ENCODE data around the gene AK4.
"Not testable (repeated sequence)": the region's sequence is repeated elsewhere in the genome, so short reads cannot be mapped to it uniquely, and the experiment has no call there.

The AK4 gene

DNA sequence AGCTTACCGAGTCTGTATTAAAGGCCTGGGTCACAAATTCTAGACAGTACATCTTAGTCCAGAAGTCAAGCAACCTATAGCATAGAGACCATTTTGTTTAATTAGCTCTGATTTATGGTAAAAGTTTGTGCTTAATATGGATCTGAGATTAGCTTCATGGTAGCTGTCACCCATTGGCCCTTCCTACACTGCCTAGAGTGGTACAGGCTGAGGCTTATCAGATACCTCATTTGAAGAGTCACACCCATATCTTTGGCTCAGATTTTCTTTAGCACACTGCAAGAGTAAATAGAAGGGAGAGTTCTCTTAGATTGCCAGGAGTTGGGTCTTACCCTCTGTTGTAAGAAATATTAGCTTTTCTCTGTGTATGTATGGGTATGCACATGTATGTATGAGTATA is 3.6 kb downstream of the AK4 start:
- DNase-seq = no peak

DNA sequence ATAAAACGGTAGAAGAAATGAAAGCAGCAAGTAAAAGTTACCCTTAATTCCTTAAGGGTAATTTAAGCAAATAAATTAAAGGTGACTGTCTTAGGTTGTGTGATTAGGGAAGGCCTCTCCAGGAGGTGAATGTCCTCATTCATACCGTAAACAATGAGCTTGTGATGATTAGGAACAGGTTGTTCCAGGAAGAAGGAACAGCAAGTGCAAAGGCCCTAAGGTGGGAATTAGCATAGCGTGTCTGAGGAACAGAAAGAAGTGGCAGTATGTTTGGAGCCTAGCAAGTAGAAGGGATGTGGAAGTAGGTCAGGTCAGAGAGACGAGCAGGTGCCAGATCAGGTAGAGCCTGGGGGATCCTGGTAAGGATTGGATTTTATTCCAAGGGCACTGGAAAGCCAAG is 5.6 kb downstream of the AK4 start:
- DNase-seq = no peak

DNA sequence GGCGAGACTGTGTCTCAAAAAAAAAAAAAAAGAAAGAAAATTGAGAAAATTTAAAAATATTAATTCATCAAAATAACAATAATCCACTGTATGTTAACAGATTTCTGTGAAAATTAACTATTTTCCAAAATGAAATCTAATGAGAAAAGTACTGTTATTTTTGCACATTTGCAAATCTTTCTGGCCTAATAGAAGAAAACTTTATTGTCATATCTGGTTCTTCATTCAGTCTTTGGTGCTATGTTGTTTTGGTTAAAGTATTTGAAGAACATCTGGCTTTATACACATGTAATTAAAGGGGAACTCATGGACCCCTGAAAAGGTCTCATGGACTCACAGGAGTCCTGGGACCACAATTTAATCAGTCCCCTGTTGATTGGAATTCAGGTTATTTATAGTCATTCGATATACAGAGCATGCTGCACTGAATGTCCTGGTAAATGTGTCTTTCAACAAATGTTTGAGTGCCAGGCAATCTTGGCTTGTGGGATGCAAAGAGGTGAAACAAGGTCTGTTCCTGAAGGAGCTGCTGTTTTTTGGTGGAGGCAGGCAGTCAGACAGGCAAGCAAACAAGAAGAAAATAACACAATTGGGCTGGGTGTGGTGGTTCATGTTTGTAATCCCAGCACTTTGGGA is 9.0 kb downstream of the AK4 start:
- no peak for DNase-seq

DNA sequence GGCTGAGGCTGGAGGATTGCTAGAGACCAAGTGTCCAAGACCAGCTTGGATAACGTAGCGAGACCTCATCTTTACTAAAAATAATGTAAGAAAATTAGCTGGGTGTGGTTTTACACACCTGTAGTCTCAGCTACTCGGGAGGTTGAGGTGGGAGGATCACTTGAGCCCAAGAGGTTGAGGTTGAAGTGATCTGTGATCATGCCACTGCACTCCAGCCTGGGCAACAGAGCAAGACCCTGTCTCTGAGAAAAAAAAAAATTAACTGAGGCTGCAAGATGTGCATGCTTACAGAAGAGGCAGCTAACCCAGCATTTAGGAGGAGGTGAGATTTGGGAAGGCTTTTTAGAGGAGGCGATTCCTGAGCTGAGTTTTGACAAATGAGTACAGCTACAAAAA is 9.5 kb downstream of the AK4 start:
- no peak for DNase-seq

DNA sequence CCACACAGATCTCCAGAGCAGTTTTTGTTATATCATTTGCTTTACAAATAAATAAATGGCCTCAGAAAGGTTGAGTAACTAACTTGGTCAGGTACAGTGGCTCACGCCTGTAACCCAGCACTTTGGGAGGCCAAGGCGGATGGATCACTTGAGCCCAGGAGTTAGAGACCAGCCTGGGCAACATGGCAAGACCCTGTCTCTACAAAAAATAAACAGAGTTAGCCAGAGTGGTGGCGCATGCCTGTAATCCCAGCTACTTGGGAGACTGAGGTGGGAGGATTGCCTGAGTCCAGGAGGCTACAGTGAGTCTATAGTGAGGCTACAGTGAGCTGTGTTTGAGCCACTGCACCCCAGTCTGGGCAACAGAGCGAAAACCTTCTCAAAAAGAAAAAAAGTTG is 11.3 kb downstream of the AK4 start:
- not testable (repeated sequence) for DNase-seq

DNA sequence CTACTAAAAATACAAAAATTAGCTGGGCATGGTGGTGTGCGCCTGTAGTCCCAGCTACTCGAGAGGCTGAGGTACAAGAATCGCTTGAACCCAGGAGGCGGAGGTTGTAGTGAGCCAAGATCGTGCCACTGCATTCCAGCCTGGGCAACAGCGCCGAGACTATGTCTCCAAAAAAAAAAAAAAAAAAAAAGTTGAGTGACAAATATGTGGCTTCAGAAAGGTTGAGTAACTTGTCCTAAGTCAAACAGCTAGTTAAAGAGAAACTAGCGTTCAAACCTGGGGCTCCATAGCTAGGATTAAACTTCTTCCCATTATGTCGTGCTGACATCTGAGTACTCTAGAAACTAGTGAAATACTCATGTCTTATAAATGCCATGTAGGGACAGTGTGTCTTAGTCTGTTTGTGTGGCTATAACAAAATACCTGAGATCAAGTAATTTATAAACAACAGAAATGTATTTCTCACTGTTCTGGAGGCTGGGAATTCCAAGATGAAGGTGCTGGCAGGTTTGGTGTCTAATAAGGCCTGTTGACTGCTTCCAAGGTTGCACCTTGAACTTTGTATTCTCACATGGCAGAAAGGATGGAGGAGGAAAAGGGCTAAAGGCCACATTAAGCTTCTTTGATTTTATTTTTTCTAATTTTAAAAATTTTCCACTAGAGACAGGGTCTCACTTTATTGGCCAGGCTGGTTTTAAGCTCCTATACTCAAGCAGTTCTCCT is 12.0 kb downstream of the AK4 start:
- DNase-seq = no peak

DNA sequence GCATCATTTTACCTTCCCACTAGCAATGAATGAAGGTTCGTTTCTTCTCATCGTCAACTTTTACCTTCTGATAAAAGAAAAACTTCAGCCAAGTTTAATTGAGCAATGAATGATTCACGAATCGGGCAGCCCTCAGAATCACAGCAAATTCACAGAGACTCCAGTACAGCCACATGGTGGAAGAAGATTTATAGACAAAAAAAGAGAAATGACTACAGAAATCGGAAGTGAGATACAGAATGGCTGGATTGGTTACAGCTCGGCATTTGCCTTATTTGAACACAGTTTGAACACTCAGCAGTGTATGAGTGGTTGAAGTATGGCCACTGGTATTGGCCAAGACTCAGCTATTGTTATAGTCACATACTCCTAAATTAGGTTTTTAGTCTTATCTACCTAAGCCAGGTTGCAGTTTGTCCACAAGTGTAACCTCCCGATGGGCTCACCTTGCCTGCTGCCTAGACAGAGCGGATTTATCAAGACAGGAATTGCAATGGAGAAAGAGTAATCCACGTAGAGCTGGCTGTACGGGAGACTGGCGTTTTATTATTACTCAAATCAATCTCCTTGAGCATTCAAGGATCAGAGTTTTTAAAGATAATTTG is 15.3 kb downstream of the AK4 start:
- no peak for DNase-seq

DNA sequence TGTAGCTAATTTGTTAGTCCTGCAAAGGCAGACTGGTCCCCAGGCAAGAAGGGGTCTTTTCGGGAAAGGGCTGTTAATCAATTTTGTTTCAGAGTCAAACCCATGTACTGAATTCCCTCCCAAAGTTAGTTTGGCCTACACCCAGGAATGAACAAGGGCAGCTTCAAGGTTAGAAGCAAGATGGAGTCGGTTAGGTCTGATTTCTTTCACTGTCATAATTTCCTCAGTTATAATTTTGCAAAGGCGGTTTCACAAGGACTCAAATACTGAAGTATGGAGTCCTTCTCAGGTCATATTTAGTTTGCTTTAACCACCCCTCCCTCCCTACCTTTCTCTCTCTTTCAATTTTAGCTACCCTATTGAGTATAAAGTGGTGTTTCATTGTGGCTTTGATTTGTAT is 16.1 kb downstream of the AK4 start:
- not testable (repeated sequence) for DNase-seq

DNA sequence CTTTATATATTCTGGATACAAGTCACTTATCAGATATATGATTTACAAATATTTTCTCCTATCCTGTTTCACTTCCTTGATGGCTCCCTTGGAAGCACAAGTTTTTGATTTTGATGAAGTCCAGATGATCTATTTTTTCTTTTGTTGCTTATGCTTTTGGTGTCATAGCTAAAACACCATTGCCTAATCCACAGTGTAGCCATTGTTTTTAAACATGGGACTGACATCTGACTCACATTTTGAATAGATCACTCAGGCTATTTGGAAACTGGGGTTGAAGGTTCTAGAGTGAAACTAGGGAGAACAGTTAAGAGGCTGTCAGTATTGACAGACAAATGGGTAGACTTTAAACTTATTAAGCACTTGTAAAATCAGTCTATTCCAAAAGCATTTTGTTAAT is 16.6 kb downstream of the AK4 start:
- DNase-seq = no peak

DNA sequence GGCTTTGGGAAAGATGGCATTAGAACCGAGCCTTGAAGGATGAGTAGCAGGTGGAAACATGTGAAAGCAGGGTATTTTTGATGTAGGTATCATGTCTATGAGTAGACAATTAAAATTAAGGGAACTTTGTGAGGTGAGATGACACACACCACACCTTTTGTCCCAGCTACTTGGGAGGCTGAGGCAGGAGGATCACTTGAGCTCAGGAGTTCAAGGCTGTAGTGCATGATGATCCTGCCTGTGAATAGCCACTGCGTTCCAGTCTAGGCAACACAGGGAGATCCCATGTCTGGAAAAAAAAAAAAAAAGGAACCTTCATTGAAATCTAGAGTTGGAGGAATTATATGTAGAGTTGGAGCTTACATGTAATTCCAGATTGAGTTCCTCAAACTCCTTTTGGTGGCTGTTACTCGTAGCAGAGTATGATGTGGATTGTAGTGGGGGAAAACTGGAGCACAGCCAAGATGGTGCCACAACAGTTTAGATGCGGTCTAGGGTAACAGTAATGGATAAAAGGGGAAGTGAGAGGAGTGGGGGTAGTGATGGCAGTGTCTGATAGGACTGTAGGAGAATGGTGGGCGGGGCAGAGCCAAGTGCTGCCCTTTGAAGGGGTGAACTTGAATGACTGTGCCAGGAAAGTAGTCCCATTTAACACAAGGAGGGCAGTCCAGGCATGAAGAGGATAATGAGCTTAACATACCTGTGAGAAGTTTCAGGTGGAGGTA is 17.4 kb downstream of the AK4 start:
- DNase-seq = no peak

DNA sequence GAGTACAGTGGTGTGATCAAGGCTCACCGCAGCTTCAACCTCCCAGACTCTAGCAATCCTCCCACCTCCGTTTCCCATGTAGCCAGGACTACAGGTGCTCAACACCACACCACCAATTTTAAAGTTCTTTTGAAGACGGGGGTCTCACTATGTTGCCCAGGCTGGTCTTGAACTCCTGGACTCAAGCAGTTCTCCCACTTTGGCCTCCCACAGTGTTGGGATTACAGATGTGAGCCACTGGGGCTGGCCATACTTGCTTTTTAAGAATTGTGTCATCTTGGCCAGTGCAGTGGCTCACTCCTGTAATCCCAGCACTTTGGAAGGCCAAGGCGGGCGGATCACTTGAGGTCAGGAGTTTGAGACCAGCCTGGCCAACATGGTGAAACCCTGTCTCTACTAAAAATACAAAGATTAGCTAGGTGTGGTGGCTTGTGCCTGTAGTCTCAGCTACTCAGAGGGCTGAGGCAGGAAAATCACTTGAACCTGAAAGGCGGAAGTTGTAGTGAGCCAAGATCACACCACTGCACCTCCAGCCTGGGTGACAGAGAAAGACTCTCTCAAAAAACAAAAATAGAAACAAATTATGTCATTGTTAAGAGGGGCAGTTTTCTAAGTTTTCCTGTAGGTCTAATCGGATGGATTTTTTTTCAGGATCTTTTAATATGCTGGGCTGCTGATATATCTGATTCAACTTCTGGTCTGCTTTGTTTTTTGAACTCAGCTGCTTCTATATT is 18.7 kb downstream of the AK4 start:
- DNase-seq = no peak

DNA sequence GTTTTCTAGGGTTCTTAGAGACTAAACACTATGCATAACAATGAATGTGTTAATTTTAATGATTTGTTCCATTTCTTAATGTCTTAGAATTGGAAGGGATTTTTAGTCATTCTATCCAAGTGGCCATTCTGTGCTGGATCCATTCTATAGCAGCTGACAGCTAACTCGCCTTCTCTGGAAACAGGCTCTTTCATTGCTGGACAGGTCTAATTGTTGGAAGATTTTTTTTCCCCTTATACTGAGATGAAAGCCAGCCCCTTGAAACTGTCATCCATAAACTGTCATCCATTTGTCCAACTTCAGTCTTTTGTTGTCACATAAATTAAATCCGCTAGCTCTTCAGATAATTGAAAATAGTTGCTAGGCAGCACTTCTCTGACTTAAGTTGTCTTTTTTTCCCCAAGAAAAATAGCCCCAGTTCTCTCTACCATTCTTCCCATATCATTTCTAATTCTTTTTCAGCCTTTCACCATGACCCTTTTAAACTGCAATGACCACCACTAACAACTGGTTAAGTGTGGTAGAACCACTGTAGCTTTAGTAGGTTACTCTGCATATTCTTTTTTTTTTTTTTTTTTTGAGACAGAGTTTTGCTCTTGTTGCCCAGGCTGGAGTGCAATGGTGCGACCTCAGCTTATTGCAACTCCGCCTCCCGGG is 19.7 kb downstream of the AK4 start:
- no peak for DNase-seq

DNA sequence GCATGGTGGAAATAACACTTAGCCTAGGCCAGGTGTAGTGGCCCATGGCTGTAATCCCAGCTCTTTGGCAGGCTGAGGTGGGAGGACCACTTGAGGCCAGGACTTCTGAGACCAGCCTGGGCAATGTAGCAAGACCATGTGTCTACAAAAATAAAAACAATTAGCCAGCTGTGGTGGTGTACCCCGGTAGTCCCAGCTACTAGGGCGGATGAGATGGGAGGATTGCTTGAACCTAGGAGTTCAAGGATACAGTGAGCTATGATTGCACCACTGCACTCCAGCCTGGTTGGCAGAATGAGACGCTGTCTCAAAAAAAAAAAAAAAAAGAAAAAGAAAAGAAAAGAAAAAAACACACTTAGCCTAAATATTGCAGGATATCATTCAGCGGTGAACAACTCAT is 20.9 kb downstream of the AK4 start:
- DNase-seq = no peak

DNA sequence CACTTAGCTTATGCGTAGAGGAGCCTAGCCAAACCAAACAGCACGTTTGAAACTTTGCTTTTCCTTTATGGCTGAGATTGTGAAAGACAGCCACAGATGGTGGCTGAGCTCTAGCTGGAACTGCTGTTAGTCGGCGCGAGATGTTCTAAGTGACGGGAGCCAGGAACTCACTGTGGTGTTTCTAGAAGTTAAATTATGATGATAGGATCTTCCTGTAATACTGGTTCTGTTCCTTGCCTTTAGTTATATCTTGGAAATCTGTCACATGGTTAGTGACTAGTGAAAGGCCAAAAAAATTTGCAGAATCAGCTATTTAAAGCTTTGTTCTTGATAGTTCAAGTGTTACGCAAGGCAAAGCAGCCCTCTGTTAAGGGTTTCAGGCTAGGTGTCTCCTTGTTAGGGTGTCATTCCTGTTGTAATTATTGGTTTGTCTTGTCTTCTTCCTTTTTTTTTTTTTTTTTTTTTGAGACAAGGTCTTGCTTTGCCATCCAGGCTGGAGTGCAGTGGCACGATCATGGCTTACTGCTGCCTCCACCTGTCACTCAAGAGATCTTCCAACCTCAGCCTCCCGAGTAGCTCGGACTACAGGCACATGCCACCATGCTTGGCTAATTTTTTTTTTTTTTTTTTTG is 22.6 kb downstream of the AK4 start:
- DNase-seq = no peak

DNA sequence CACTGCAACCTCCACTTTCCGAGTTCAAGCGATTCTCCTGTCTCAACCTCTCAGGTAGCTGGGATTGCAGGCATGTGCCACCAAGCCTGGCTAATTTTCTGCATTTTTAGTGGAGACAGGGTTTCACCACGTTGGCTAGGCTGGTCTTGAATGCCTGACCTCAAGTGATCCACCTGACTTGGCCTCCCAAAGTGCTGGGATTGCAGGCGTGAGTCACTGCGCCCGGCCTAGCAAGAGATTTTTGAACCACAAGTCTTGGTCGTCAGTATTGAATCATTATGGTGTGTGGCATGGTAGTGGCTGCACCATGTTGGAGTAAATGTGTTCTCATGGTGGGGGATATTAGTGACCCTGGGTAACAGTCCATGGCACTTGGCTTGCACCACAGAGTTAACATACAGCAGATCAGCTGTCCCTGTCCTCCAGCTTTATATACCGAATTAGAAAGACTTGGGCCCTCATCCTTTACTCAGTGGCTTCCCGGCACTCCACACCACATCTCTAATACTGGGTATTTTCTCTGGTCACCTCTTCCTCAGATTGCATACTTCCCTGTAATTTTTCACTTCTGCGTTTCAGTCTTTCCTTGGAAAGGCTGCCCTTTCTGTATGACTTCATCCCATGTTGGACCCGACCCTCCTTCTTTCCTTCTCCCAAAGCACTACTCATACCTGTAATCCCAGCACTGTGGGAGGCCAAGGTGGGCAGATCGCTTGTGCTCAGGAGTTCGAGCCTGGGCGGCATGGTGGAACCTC is 25.1 kb downstream of the AK4 start:
- DNase-seq = no peak

DNA sequence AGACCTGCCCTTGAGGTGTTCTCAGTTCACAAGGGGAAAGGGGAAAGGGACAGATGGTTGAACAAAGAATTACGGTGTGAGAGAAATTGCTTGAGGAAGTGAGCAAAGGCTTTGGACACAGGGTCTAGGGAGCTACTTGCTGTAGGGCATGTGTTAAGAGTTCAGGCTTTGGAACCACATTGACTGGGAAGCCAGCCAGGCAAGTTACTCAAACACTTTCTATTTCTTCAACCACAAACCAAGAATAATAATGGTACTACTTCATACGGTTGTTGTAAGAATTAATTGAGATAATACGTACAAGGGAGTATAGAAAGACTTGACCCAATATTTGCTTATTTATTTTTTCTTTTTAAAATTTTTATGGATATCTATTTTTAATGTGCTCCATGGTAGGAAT is 26.6 kb downstream of the AK4 start:
- DNase-seq = no peak

DNA sequence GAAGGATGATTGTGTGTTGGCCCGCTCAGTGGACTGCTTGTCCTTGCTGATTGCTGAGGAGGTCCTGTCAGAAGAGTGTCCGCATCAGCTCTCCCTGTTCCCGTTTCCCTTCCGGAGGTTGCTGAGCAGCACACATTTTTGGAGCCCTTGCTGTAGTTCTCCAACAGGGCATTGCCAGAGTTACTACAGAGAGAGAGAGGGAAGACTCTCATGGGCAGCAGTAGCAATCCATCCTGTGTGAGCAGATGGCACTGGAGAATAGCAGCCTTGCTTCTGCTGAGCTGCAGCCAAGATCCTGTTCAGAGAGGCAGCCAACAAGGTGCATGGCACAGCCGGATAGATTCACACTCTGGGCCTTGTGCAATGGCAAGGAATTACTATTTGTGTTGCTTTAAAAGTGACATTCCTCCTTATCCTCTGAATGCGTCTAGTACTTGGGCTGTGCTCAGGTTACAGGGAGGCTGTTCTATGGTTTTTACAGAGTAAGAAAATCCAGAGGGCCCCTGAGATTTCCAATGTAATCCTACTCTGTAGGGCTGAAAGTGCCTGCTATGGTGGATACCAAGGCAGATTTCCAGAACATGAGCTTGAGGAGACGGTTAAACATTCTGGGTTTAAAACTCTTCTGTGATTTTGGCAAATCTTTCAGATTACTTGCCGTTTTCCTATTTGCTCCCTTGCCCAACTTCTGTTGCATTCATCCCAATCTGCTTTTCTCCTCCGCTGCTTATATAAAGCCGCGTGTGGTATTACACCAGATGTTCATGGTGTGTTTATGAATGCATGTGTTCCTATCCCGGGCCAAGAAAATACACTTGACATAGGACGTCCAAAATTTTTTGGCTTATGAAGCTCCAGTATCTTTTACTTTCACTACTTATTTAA is 27.4 kb downstream of the AK4 start:
- no peak for DNase-seq

DNA sequence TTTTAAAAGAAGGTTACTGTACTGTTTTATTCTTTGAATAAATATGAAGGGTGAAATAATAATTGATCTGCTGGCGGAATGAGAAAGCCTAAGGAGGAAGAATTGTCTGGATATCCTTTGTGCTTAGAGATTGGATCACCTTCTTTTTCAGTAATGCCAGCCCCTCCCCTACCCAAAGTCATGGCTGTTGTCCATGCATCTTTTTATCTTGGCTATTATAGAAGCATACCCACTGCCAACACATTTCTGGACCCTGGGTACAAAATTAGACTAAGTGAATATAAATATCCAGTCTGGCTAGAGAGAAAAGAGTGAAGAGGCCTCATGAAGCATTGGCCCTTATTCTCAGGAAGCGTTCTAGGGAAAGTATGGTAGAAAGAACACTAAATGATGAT is 28.1 kb downstream of the AK4 start:
- no peak for DNase-seq

DNA sequence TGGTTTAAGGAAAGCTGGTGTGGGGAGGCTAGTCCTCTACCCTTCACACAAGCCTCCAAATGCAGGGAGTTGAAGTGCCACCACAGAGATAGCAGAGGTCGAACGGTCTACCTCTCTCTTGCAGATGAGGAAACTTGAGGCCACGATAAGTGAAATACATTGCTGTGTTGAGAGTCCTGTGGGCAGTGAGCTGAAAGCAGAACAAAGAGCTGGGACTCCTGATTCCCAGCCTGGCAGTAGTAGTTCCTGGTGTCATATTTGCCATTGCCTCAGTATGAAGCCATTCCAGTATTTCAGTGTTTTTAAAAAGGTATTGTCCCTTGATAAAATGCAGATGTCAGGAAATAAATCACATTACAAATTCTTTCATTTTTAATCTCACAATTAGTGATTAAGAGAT is 28.6 kb downstream of the AK4 start:
- no peak for DNase-seq

DNA sequence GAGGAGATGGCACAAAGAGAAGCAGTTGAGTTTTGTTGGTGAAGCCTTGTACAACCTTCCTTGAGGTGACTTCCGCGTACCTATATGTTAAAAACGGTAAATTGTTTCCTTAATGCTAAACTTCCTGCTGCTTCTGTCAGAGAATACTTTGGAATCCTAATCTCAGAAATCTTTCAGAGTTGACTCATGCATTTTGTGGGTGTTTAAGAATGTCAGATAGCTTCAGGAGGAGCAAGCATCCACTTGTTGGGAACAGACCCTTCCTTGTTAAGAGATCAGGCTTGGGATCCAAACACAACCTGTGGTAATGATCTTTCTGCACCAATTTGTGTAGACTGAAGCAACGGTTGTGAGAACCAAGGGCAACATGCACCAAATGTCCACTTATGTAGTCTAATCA is 29.5 kb downstream of the AK4 start:
- no peak for DNase-seq
